Peyer's patch (tissue), 4 donors: ENCODE data around the gene HOXA6.

ENCODE experiments used
- POLR2A ChIP-seq, 2 donors: fragments of 450-650 bp; IDR thresholded peaks; one replicate each; pipeline ENCODE4 v1.5.1; 2017; ENCODE audit warnings: antibody characterized with exemption in 2 of 2, mild to moderate bottlenecking in 2 of 2, moderate library complexity in 2 of 2
- TF ChIP-seq, protein P1 (sequence below), 6 experiments: fragments of 450-650 bp in 4 of 6; fragments of 200-600 bp in 2 of 6; sonication (generic) in 1 of 6; IDR thresholded peaks; one replicate each; pipeline ENCODE4 v1.5.1; 2017 to 2019; ENCODE audit warnings: antibody characterized with exemption in 6 of 6, mild to moderate bottlenecking in 3 of 6, moderate library complexity in 1 of 6

DNA sequence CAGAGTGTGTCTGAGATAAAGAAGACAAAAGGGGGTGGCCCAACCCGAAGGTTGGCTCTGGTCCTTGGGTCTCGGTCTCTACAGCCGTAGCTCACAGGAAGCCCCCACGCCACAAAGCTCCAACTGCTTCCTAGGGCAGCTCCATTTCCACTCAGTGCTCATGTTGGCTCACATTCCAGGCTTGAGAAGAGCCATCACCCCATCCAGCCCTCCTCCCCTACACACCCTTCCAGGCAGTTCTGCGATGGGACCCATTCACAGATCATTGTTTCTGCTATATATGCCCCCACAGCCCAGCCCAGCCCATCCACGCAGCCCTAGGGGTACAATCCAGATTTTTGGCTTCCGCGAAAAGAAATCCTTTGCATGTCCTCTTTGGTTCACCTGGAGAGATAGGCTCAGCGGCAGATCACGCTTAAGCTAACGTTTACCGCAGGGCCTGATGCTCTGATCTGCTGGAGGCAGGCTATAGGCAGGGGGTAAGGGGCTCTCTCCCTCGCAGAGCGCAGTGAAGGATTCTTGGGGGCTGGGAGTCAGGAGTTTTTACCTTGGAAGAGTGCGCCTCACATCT, 43.7 kb upstream of the HOXA6 start:
- TF ChIP-seq POLR2A (IDR thresholded peaks at IDR 0.05): no peak
- TF ChIP-seq, protein P1, sequence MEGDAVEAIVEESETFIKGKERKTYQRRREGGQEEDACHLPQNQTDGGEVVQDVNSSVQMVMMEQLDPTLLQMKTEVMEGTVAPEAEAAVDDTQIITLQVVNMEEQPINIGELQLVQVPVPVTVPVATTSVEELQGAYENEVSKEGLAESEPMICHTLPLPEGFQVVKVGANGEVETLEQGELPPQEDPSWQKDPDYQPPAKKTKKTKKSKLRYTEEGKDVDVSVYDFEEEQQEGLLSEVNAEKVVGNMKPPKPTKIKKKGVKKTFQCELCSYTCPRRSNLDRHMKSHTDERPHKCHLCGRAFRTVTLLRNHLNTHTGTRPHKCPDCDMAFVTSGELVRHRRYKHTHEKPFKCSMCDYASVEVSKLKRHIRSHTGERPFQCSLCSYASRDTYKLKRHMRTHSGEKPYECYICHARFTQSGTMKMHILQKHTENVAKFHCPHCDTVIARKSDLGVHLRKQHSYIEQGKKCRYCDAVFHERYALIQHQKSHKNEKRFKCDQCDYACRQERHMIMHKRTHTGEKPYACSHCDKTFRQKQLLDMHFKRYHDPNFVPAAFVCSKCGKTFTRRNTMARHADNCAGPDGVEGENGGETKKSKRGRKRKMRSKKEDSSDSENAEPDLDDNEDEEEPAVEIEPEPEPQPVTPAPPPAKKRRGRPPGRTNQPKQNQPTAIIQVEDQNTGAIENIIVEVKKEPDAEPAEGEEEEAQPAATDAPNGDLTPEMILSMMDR (IDR thresholded peaks at IDR 0.05): no peak
